ENCODE measurements around the gene ALDH1A1.

- no peak for TF ChIP-seq SIN3A (IDR thresholded peaks at IDR 0.05; ENCODE audit: borderline replicate concordance, low read depth, low read length)
- TF ChIP-seq EP300 (IDR thresholded peaks at IDR 0.05; ENCODE audit: borderline replicate concordance in 1 of 2, low read depth in 1 of 2, low read length in 1 of 2), result no peak
- no peak for TF ChIP-seq REST (IDR thresholded peaks at IDR 0.05; ENCODE audit: low read depth, low read length)
- TF ChIP-seq NRF1 (IDR thresholded peaks at IDR 0.05; ENCODE audit: low read depth, low read length), result no peak
- TF ChIP-seq, protein P1, sequence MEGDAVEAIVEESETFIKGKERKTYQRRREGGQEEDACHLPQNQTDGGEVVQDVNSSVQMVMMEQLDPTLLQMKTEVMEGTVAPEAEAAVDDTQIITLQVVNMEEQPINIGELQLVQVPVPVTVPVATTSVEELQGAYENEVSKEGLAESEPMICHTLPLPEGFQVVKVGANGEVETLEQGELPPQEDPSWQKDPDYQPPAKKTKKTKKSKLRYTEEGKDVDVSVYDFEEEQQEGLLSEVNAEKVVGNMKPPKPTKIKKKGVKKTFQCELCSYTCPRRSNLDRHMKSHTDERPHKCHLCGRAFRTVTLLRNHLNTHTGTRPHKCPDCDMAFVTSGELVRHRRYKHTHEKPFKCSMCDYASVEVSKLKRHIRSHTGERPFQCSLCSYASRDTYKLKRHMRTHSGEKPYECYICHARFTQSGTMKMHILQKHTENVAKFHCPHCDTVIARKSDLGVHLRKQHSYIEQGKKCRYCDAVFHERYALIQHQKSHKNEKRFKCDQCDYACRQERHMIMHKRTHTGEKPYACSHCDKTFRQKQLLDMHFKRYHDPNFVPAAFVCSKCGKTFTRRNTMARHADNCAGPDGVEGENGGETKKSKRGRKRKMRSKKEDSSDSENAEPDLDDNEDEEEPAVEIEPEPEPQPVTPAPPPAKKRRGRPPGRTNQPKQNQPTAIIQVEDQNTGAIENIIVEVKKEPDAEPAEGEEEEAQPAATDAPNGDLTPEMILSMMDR (IDR thresholded peaks at IDR 0.05), result no peak
- no peak for TF ChIP-seq ELF1 (IDR thresholded peaks at IDR 0.05)
- TF ChIP-seq POLR2AphosphoS5 (IDR thresholded peaks at IDR 0.05; ENCODE audit: low read depth, low read length), result no peak
- TF ChIP-seq MXI1 (IDR thresholded peaks at IDR 0.05; ENCODE audit: low read depth, low read length), result no peak
- no peak for TF ChIP-seq RAD21 (IDR thresholded peaks at IDR 0.05; ENCODE audit: low read length)
- TF ChIP-seq CHD2 (IDR thresholded peaks at IDR 0.05; ENCODE audit: low read length, partially characterized antibody), result no peak
- TF ChIP-seq FOXM1 (IDR thresholded peaks at IDR 0.05; ENCODE audit: low read depth), result no peak
Observed at GRCh38 chr9:72936266-72936665, 16.6 kb downstream of the ALDH1A1 start.
